Colonic mucosa (tissue), 4 donors: ENCODE results near the gene OR7D4. TPM values are rescaled to one million over a fixed set of nuclear protein-coding genes. Genes with fewer than 3 reads are reported as not detected.
"Not testable (repeated sequence)": the region's sequence is repeated elsewhere in the genome, so short reads cannot be mapped to it uniquely, and the experiment has no call there.

Experiments
- DNase-seq: peaks from one replicate; pipeline ENCODE4 v3.0.0-alpha.2; 2020
- H3K27ac ChIP-seq: fragments of 200-600 bp; one replicate; pipeline ENCODE4 v1.8.0; 2021
- H3K27me3 ChIP-seq: fragments of 200-600 bp; one replicate; pipeline ENCODE4 v1.8.0; 2021
- H3K36me3 ChIP-seq: fragments of 200-600 bp; one replicate; pipeline ENCODE4 v1.8.0; 2021
- H3K4me1 ChIP-seq: fragments of 200-600 bp; one replicate; pipeline ENCODE4 v1.8.0; 2021; ENCODE audit warnings: mild to moderate bottlenecking
- H3K4me3 ChIP-seq: fragments of 200-600 bp; one replicate; pipeline ENCODE4 v1.8.0; 2021
- H3K9ac ChIP-seq, 2 donors: one replicate each; pipeline ENCODE4 v1.7.0; 2013; ENCODE audit warnings: control low read depth in 2 of 2, low read depth in 2 of 2, low read length in 2 of 2
- H3K9me3 ChIP-seq: fragments of 200-600 bp; one replicate; pipeline ENCODE4 v1.8.0; 2021
- intact Hi-C: fragments of 100-400 bp; cut with DNase I; formaldehyde crosslinking; loops from one replicate; pipeline ENCODE4 v1.14.1; 2022
- total RNA-seq, 2 donors: library from RNA; stranded (reverse); fragmentation: NEBNext Ultra II Directional in 1 of 2; extraction: Animal tissue kit (Norgen Biotek cat#: 25700) in 1 of 2; gene quantifications; one replicate each; pipeline ENCODE4 v1.2.1, GENCODE V29; 2021
- TF ChIP-seq, protein P1 (sequence below): fragments of 200-600 bp; IDR thresholded peaks from one replicate; pipeline ENCODE4 v1.8.0; 2022; ENCODE audit warnings: antibody characterized with exemption, mild to moderate bottlenecking
- donor health status: healthy.
- donor health status: DM: no; HTN: no; CAD: no.
- donor health status: DM: no; HTN: no; CAD: no.

The OR7D4 gene
- total RNA-seq = not detected

DNA sequence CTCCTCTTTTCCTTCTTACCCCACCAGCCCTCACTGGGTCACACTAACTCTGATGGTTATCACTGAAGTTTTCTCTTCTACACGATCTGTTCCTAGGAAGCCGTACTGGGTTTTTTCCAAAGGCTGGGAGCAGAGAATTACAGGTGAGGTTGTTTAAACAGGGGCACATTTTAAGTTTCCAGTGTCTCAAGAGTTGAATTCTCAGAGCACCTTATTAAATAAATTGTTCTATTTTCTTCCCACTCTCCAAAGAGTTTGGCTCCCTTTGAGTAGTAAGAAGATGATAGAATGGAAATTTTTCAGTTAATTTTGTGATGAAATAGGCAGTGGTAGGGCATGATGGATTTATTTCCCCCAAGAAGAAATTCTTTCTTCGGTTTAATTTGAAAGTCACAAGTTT, at the start of gene OR7D4:
OR7D4 (minus strand) TSS at position 101 of the 400 bp plus-strand sequence. CDS start 4,752 bp downstream, outside the sequence.
- Histone ChIP-seq H3K36me3 (no peaks in the 10 kb centered on the region), H3K27me3 (no peaks in the 10 kb centered on the region)

DNA sequence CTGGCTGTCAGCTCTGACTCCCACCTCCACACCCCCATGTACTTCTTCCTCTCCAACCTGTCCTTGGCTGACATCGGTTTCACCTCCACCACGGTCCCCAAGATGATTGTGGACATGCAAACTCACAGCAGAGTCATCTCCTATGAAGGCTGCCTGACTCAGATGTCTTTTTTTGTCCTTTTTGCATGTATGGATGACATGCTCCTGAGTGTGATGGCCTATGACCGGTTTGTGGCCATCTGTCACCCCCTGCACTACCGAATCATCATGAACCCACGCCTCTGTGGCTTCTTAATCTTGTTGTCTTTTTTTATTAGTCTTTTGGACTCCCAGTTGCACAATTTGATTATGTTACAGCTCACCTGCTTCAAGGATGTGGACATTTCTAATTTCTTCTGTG, 31.8 kb upstream of the OR7D4 start:
- H3K27me3 ChIP-seq = no peaks in the 10 kb centered on the region
- no peak overlapping the region for H3K4me3 ChIP-seq
- H3K27ac ChIP-seq = no peak overlapping the region
- no peaks in the 10 kb centered on the region for H3K4me1 ChIP-seq
- no peaks in the 10 kb centered on the region for H3K9me3 ChIP-seq
- no peak for DNase-seq
- TF ChIP-seq, protein P1, sequence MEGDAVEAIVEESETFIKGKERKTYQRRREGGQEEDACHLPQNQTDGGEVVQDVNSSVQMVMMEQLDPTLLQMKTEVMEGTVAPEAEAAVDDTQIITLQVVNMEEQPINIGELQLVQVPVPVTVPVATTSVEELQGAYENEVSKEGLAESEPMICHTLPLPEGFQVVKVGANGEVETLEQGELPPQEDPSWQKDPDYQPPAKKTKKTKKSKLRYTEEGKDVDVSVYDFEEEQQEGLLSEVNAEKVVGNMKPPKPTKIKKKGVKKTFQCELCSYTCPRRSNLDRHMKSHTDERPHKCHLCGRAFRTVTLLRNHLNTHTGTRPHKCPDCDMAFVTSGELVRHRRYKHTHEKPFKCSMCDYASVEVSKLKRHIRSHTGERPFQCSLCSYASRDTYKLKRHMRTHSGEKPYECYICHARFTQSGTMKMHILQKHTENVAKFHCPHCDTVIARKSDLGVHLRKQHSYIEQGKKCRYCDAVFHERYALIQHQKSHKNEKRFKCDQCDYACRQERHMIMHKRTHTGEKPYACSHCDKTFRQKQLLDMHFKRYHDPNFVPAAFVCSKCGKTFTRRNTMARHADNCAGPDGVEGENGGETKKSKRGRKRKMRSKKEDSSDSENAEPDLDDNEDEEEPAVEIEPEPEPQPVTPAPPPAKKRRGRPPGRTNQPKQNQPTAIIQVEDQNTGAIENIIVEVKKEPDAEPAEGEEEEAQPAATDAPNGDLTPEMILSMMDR = no peak
- intact Hi-C loops = no loop called here
- H3K36me3 ChIP-seq = no peaks in the 10 kb centered on the region
- no peak overlapping the region for H3K9ac ChIP-seq

More for the DNA sequence above, at the start of gene OR7D4:
- intact Hi-C loops = no loop called here
- H3K27ac ChIP-seq = no peak within 1 kb of the TSS
- TF ChIP-seq, protein P1 = no peak
- H3K9ac ChIP-seq = no peak within 1 kb of the TSS
- no peak for DNase-seq
- H3K4me3 ChIP-seq = no peak within 1 kb of the TSS
- H3K4me1 ChIP-seq = no peaks in the 10 kb centered on the region
- H3K9me3 ChIP-seq = no peaks in the 10 kb centered on the region

DNA sequence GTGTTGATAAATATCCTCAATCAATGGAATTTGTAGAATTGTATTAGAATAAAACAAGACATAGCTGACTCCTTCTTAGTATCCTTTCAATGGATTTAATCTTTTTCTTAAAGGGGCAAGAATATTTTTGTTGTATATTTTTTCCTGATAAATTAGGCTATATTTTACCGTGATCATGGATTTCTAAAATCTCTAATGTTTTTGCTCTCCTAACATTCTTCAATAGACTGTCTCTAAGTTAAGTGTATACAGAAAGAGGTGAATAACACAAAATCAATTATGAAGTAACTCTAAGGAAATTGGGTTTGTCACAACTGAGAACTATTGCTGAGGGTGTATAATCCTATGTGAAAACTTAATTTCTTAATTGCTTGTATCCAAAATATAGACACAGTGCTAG, 31.2 kb upstream of the OR7D4 start, which contains the start of gene OR7E24:
OR7E24 (plus strand) TSS at position 301 of the 400 bp plus-strand sequence. CDS start 114 bp downstream, outside the sequence.
- Histone ChIP-seq H3K27ac (no peak within 1 kb of the TSS), H3K9ac (no peak within 1 kb of the TSS), H3K4me1 (no peaks in the 10 kb centered on the region), H3K36me3 (no peaks in the 10 kb centered on the region), H3K9me3 (no peaks in the 10 kb centered on the region), H3K27me3 (no peaks in the 10 kb centered on the region), H3K4me3 (no peak within 1 kb of the TSS)
- intact Hi-C loops = no loop called here
- TF ChIP-seq, protein P1 = no peak
- DNase-seq = no peak

DNA sequence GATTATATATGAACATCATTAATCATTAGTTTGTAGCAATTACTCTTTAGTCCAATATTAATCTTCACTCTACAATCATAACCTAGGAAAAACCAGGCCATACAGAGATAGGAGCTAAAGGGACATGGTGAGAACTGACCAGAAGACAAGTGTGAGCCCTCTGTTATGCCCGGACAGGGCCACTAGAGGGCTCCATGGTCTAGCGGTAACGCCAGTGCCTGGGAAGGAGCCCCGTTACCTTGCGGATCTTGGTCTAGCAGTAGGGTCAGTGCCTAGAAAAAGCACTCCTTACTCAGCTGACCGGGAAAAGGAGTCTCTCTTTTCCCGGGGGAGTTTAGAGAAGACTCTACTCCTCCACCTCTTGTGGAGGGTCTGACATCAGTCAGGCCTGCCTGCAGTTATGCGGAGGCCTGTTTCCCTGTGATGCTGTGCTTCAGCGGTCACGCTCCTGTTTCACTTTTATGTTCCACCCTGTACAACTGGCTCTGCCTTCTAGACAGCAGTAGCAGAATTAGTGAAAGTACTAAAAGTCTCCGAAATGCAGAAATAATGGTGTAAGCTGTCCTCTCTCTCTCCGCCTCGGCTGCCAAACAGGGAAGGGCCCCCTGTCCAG, 13.8 kb downstream of the OR7D4 start:
- Histone ChIP-seq H3K27me3 (no peaks in the 10 kb centered on the region), H3K4me3 (no peak overlapping the region), H3K27ac (no peak overlapping the region), H3K9me3 (no peaks in the 10 kb centered on the region), H3K9ac (no peak overlapping the region), H3K4me1 (no peaks in the 10 kb centered on the region), H3K36me3 (no peaks in the 10 kb centered on the region)
- TF ChIP-seq, protein P1 = peak; percentile 84
- intact Hi-C loops = loop anchor here (5.0 kb wide), 1 partner anchor 592 kb away; no protein-coding TSS in a partner anchor
- DNase-seq = peak; percentile 52

DNA sequence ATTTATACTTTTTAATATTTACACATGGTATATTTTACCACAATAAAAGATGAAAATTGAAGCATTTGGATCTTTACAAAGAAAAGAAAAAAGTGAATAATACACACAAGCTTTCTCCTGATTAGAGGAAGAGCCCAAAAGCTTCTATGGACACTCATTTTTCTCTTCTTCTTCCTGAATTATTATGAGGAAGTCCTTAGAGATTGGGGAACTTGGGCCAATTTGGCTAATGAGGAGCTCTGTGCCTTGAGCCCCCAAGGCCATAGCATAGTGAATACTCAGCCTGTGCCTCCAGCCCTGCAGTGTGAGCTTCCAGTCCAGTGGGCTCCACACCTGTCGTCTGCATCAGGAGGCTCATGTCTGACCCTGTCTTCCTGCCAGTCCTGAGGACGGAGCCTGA, 21.3 kb downstream of the OR7D4 start:
- H3K9ac ChIP-seq, H3K27ac ChIP-seq, intact Hi-C loops, H3K36me3 ChIP-seq, DNase-seq, H3K9me3 ChIP-seq, H3K4me1 ChIP-seq, H3K27me3 ChIP-seq, H3K4me3 ChIP-seq: not testable (repeated sequence)

DNA sequence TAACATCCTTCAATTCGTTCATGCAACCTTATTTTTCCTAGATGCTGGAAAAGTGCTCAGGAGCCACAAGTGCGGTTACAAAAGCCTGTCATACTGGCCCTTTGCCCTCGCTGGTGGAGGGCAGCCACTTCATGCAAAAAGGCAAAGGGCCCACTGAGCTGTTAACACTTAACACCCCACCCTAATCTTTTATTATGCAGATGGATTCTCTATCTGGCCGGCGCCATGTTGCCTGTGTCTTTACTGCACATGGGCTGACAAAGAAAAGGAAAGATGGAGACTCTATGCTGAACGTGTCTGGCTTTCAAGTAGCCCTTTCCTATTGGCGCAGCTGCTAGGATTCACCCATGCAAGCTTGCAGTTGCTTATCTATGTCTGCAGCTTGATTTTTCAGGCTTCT, 29.9 kb downstream of the OR7D4 start:
- no peaks in the 10 kb centered on the region for H3K4me1 ChIP-seq
- H3K27me3 ChIP-seq = no peaks in the 10 kb centered on the region
- no peak overlapping the region for H3K4me3 ChIP-seq
- intact Hi-C loops = no loop called here
- TF ChIP-seq, protein P1 = no peak
- DNase-seq = no peak
- no peak overlapping the region for H3K9ac ChIP-seq
- H3K27ac ChIP-seq = no peak overlapping the region
- H3K9me3 ChIP-seq = no peaks in the 10 kb centered on the region
- no peaks in the 10 kb centered on the region for H3K36me3 ChIP-seq
